Adrenal gland (tissue), 12 donors: ENCODE measurements around the gene HIPK2. TPM values are rescaled to one million over a fixed set of nuclear protein-coding genes. Genes with fewer than 3 reads are reported as not detected.

Source experiments
- DNase-seq, 7 donors: peaks; one replicate each; pipeline ENCODE4 v3.0.0-alpha.2; 2019 to 2020
- H3K27ac ChIP-seq, 5 donors: fragments of 200-600 bp; sonication (generic) in 4 of 5; 1 replicate in 3 of 5; 2 replicates in 2 of 5; pipeline versions ENCODE4 v1.5.1 to v1.8.0; 2016 to 2020; ENCODE audit warnings: mild to moderate bottlenecking in 1 of 5
- H3K27me3 ChIP-seq: fragments of 200-600 bp; 2 replicates; pipeline ENCODE4 v1.8.0; 2021
- H3K36me3 ChIP-seq, 2 donors: fragments of 200-600 bp; replicated peaks in 1 of 2; 1 replicate in 1 of 2; 2 replicates in 1 of 2; pipeline versions ENCODE4 v1.5.1 to v1.8.0; 2018 to 2022
- H3K4me1 ChIP-seq, 2 donors: fragments of 200-600 bp; replicated peaks in 1 of 2; 1 replicate in 1 of 2; 2 replicates in 1 of 2; pipeline versions ENCODE4 v1.5.1 to v1.8.0; 2018 to 2021
- H3K4me3 ChIP-seq, 4 donors: fragments of 200-600 bp; sonication (generic) in 3 of 4; one replicate each; pipeline ENCODE4 v1.5.1; 2016 to 2018
- H3K9me3 ChIP-seq, 3 donors: fragments of 200-600 bp; sonication (generic) in 1 of 3; replicated peaks in 1 of 3; 1 replicate in 2 of 3; 2 replicates in 1 of 3; pipeline versions ENCODE4 v1.5.1 to v1.8.0; 2016 to 2021
- POLR2A ChIP-seq, 2 donors: fragments of 450-650 bp; IDR thresholded peaks; one replicate each; pipeline ENCODE4 v1.6.1; 2017; ENCODE audit warnings: antibody characterized with exemption in 2 of 2, mild to moderate bottlenecking in 2 of 2, moderate library complexity in 1 of 2
- WGBS, 4 donors: extraction: QIAGEN DNeasy Blood & Tissue Kit in 2 of 4; methylation state at CpG; one replicate each; pipeline versions ENCODE4 v1.1.5 to v1.1.7; 2013 to 2017; 5-methylcytosine and 5-hydroxymethylcytosine counted together
- intact Hi-C, 2 donors: fragments of 100-400 bp; cut with DNase I; formaldehyde crosslinking; loops; one replicate each; pipeline versions ENCODE4 v1.14.1 to v1.15.0; 2022 to 2023
- polyA plus RNA-seq, 3 donors: library from polyadenylated mRNA; stranded (reverse); fragments of 200-250 nt in 2 of 3; fragments of 350-450 nt in 1 of 3; fragmentation: Illumina TruSeq in 1 of 3; extraction: RNeasy Lipid Tissue Mini Kit (QIAGEN cat#74804) in 1 of 3; gene quantifications; one replicate each; pipeline ENCODE4 v1.2.3, GENCODE V29; 2013 to 2014
- total RNA-seq, 9 donors: library from RNA; depleted of rRNA in 4 of 9; stranded (reverse); fragments of >200 nt in 4 of 9; fragments of 120-200 nt in 1 of 9; fragmentation: NEBNext Ultra II Directional in 1 of 9; extraction: Animal tissue kit (Norgen Biotek cat#: 25700) in 1 of 9; gene quantifications; one replicate each; pipeline versions ENCODE4 v1.1.0 to v1.2.4, GENCODE V29; 2013 to 2023
- TF ChIP-seq, protein P1 (sequence below), 6 experiments: fragments of 450-650 bp in 4 of 6; fragments of 200-600 bp in 2 of 6; sonication (generic) in 1 of 6; IDR thresholded peaks; 1 replicate in 5 of 6; 2 replicates in 1 of 6; pipeline versions ENCODE4 v1.5.1 to v1.8.0; 2016 to 2021; ENCODE audit warnings: antibody characterized with exemption in 6 of 6, mild to moderate bottlenecking in 2 of 6, moderate library complexity in 1 of 6
- donor health status: healthy with polysubstance abuse.
- donor health status: Bipolar disorder and iron deficiency.
- donor health status: DM: yes; HTN: yes; CAD: no.
- donor health status: DM: no; HTN: no; CAD: no.
- donor health status: DM: no; HTN: no; CAD: no.
- donor health status: DM: yes; HTN: yes; CAD: no.

The HIPK2 gene
- total and polyA plus RNA-seq, 12 donors = 4.7 to 82.4 (median 49.8) TPM

DNA sequence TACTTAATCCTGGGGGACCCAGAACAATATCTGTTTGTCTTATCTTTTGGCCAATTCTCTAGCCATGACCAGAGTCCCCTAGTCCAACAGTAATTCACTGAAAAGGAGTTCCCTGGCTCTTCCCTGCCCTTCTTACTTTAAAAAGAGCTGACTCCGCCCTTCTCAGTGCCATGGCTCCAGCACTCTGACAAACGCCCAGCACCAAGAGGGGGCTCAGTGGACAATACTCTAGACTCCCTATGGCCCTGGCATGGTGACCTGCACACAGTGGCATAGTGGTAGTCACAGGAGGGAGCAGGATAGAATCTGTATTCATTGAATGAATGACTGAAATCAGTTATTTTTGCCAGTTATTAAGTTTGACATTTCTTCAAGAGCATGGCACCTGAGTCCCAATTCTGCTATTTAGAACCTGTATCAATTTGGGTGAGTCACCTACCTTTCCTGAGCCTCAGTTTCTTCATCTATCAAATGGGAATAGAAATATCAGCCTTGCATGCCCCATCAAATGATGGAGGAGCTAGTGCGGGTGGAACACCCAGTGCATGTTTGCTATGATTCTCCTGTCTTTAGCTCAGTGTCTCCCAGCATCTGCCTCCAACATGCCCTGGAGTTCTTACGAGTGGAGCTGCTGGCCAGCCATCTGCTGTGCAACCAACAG, 184.9 kb downstream of the HIPK2 start:
- WGBS, 4 donors = 90 to 97% (median 93%) methylated on average over 4 of the region's 4 CpGs
- Histone ChIP-seq H3K4me3 (no peak overlapping the region), H3K36me3 (peaks cover 0 to 57% of the 10 kb centered on the region in 2 donors), H3K27ac (no peak overlapping the region), H3K9me3 (no peaks in the 10 kb centered on the region), H3K27me3 (no peaks in the 10 kb centered on the region), H3K4me1 (peaks cover 0 to 4% of the 10 kb centered on the region in 2 donors)
- DNase-seq = no peak
- TF ChIP-seq, protein P1, sequence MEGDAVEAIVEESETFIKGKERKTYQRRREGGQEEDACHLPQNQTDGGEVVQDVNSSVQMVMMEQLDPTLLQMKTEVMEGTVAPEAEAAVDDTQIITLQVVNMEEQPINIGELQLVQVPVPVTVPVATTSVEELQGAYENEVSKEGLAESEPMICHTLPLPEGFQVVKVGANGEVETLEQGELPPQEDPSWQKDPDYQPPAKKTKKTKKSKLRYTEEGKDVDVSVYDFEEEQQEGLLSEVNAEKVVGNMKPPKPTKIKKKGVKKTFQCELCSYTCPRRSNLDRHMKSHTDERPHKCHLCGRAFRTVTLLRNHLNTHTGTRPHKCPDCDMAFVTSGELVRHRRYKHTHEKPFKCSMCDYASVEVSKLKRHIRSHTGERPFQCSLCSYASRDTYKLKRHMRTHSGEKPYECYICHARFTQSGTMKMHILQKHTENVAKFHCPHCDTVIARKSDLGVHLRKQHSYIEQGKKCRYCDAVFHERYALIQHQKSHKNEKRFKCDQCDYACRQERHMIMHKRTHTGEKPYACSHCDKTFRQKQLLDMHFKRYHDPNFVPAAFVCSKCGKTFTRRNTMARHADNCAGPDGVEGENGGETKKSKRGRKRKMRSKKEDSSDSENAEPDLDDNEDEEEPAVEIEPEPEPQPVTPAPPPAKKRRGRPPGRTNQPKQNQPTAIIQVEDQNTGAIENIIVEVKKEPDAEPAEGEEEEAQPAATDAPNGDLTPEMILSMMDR (IDR thresholded peaks at IDR 0.05) = no peak
- TF ChIP-seq POLR2A (IDR thresholded peaks at IDR 0.05) = no peak
- intact Hi-C loops = no loop called here

DNA sequence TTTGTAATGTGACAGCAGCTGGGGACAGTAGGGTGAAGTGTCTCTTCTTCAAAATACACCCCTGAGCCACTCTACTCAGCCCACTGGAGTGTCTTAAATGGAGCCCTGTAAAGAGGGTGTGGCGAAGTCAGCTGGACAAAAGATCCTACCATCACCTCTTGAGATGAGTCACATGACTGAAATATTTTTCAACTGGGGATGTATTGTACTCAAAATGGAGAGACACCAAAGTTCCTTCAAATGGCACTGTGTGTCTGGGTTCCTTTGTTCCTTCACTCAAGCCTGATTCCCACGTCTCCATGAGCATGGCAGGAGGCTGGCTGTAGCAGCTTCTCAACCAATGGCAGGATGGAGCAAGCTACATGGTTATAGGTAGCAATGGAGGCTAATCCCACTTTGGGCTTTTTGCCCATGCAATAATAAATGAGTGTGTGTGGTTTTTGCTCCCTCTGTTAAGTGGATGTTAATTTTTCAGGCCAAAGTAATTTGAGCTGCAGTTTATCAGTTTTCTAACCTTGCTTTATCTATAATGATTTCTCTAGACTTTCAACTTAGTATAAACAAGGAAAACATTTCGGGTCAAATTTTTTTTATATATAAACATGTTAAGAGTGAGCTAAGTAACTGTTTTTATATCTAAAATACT, 186.1 kb downstream of the HIPK2 start:
- Histone ChIP-seq H3K4me3 (no peak overlapping the region), H3K27ac (no peak overlapping the region), H3K4me1 (peaks cover 0 to 4% of the 10 kb centered on the region in 2 donors), H3K9me3 (no peaks in the 10 kb centered on the region), H3K27me3 (no peaks in the 10 kb centered on the region), H3K36me3 (peaks cover 0 to 50% of the 10 kb centered on the region in 2 donors)
- intact Hi-C loops = no loop called here
- 83 to 87% (median 86%) methylated on average over 3 of the region's 3 CpGs for WGBS, 4 donors
- no peak for DNase-seq
- TF ChIP-seq POLR2A (IDR thresholded peaks at IDR 0.05) = no peak
- TF ChIP-seq, protein P1 (IDR thresholded peaks at IDR 0.05) = no peak

DNA sequence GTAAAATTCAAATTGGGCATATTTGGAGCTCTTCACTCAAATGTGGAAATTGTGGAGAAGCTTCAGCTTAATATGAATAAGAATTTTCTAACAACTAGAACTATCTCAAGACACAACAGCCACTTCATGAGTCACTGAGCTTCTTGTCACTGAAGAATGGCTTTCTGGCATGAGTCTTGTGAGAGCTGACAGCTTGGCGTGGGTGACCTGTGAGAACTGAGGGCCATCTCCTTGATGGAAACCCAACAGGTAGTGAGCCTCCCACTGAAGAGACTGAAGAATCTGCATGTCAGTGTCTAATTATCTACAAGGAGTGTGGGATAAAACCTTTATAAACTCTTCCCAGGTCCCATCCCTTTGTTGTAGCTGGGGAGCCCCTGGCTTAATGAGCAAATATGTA, 188.3 kb downstream of the HIPK2 start:
- TF ChIP-seq POLR2A (IDR thresholded peaks at IDR 0.05) = no peak
- TF ChIP-seq, protein P1 (IDR thresholded peaks at IDR 0.05) = no peak
- intact Hi-C loops = no loop called here
- no peaks in the 10 kb centered on the region for H3K27me3 ChIP-seq
- 73 to 88% (median 85%) methylated on average over 1 of the region's 1 CpG for WGBS, 4 donors
- peak in 1 of 7 donors; percentile 25 for DNase-seq
- peaks cover 0 to 47% of the 10 kb centered on the region in 2 donors for H3K36me3 ChIP-seq
- no peak overlapping the region for H3K27ac ChIP-seq
- H3K4me1 ChIP-seq = peaks cover 0 to 4% of the 10 kb centered on the region in 2 donors
- H3K4me3 ChIP-seq = no peak overlapping the region
- no peaks in the 10 kb centered on the region for H3K9me3 ChIP-seq

DNA sequence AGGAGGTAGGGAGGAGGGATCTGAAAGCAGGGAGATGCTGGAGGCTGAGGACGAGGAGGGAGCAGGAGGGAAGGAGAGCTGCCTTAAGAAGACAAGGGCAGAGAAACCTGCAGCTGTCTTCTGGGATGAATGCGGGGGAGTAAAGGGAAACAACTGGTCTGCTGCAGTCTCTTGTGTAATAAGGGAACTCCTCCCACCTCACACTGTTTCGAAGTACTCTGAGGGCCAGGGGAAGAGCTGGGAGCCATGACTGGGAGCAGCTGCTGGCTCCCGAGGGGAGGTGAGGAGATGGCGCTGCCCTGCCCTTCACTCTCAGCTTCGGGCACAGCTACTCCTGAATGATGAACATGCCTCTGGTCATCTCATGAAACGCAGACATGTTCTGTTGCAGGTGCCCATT, 189.2 kb downstream of the HIPK2 start:
- DNase-seq = peak in 2 of 7 donors; percentile 13 to 53
- H3K4me3 ChIP-seq = no peak overlapping the region
- intact Hi-C loops = no loop called here
- 65 to 74% (median 68%) methylated on average over 7 of the region's 7 CpGs for WGBS, 4 donors
- peaks cover 0 to 4% of the 10 kb centered on the region in 2 donors for H3K4me1 ChIP-seq
- no peak for TF ChIP-seq POLR2A (IDR thresholded peaks at IDR 0.05)
- TF ChIP-seq, protein P1 (IDR thresholded peaks at IDR 0.05) = no peak
- H3K9me3 ChIP-seq = no peaks in the 10 kb centered on the region
- H3K27me3 ChIP-seq = no peaks in the 10 kb centered on the region
- H3K36me3 ChIP-seq = peaks cover 0 to 46% of the 10 kb centered on the region in 2 donors
- no peak overlapping the region for H3K27ac ChIP-seq
